HG02981 (cell line): ENCODE data around the gene NKTR.

Experiments
- ATAC-seq: cut with Tn5 transposase; IDR thresholded peaks from one replicate; pipeline ENCODE4 v1.9.1; 2021; ENCODE audit warnings: mild to moderate bottlenecking, moderate library complexity; ENCODE audit not compliant: unreplicated experiment

NKTR gene

GRCh38 chr3:42660898-42661297 is 60.4 kb downstream of the NKTR start:
- no peak for ATAC-seq

DNA sequence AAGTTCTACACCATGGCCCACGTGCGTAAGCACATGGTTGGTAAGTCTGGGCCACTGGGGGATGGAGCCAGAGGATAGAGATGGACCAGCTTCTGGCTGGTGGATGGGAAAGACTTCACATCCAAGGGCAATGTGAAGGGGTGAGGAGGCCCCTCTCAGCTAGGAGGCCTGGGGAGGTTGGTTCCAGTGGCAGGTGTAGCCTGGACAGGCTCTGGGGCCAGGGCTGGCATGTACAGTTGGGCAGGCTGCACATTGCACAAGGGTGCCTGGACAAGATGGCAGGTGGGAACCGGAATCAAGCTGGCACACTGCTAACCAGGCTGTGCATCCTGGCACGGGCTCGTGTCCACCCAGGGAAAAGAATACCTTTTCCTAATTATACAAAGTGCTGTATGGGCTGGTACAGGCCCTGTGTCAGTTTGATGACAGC is 61.1 kb downstream of the NKTR start:
- ATAC-seq, result no peak

GRCh38 chr3:42662037-42662812 is 61.7 kb downstream of the NKTR start:
- no peak for ATAC-seq

DNA sequence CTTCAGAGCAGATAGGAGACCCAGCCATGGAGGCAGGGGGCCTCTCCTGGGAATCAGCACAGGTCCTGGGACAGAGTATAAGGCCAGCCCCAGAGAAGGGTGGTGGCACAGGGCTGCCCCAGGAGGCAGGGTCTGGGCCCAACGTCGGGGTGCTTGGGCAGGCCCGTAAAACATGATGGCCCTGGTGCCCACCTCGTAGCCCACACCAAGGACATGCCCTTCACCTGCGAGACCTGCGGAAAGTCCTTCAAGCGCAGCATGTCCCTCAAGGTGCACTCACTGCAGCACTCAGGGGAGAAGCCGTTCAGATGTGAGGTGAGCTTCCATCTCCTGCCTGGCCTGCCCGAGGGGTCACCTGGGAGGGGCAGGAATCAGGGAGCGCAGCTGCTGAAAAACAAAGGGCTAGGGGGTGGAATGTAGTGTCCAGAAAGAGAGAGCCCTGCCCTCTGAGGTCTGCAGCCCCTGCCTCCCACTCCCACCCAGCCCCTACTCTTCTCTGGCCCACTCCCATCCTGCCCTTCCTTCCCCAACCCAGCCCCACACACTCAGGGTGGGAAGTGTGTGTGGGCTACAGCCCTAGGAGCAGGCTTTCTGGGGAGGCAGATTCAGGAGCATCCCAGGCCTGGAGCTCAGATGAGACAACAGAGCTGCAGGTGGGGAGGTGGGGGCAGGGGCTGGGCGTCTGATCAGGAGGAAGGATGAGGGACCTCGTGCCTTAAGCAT is 62.5 kb downstream of the NKTR start:
- ATAC-seq, result no peak

- no peak for ATAC-seq
Measured at GRCh38 chr3:42663581-42664437, 63.3 kb downstream of the NKTR start.

DNA sequence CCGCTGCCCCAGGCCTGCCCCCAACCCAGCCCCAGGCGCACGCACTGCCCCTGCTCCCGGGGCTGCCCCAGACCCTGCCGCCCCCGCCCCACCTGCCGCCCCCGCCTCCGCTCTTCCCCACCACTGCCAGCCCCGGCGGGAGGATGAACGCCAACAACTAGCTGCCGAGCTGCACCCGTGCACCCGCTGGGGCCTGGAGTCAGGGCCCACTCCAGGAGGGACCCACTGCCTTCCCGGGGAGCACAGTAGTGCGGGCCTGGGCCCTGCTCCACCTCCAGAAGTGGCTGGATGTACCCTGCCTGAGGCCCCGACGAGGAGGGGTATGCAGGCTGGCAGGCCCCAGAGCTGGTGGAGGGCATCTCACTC is 63.9 kb downstream of the NKTR start:
- no peak for ATAC-seq

- ATAC-seq, result no peak
Measured at GRCh38 chr3:42665050-42665878, 64.8 kb downstream of the NKTR start.

- no peak for ATAC-seq
Measured at GRCh38 chr3:42666022-42666421, 65.5 kb downstream of the NKTR start.

- no peak for ATAC-seq
Measured at GRCh38 chr3:42666577-42666998, 66.1 kb downstream of the NKTR start.

DNA sequence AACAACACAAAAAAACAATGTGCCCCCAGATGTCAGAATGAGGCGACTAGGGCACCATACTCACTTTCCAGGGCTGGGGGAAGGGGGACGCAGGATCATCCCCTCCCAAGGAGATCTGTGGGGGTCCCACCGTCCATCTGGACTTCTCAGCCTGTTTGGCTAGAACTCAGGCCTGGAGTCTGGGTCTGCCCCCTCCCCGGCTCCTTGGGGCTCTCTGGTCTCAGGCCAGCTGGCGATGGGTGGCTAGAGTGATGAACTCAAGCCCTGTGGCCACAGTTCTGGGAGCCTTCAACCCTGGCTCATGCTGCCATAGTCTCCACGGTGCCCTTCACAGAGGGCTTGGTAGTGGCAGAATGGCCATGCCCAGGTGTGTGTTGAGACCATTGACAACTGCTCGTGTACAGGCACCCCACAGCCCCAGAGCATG is 66.6 kb downstream of the NKTR start:
- no peak for ATAC-seq

DNA sequence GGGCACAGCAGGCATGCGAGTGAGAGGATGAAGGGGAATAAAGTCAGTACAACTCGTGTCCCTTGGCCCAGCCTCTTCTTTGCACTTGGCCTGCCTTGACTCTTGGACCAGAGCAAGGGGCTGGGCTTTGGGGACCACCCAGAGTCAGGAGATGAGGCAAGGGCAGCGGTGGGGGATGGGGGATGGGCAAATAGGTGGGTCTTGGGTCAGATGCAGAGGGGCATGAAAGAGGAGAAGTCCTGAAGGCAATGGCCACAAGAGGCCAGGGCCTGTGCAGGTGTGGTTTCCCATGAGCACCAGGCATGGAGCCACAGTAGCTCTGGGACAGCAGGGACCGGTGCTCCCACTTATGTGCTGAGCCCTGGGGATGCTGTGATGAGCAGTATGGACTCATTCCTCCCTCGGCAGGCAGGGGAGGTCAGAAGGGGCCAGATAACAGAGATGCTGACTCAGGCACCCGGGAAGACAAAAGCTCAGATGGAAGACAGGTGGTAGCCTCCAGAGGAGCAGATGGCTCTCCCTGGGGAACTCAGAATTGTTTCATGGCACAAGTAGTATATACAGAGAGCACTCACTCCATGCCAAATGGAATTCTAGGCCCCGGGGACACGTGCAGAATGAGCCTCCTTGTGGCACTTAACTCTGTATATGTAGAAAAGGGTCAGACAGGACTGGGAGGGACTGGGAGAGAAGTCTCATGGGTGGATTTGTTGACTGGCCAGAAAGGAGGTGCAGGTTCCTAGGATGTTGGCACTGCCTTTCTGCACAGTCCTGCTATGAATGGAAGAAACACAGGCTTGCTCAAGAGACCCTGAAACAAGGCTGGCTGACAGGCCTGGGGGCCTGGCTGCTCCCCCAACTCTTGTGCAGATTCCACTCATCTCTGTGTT is 67.3 kb downstream of the NKTR start:
- ATAC-seq, result no peak

DNA sequence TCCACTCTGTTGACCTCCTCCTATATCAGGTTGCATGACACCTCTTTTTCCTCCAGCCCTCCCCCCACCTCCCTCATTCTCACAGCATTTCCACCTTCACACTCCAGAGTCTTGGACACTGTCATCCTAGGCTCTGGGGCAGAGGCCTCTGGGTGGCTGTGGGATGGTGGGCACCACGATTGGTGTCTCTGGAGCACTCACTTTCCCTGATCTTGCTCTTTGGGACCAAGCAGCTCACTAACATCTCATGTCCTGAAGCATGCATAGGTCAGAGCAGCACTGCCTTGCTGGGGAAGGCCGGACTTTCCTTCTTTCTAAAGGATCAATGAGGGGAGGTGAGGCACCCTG is 67.9 kb downstream of the NKTR start:
- no peak for ATAC-seq

DNA sequence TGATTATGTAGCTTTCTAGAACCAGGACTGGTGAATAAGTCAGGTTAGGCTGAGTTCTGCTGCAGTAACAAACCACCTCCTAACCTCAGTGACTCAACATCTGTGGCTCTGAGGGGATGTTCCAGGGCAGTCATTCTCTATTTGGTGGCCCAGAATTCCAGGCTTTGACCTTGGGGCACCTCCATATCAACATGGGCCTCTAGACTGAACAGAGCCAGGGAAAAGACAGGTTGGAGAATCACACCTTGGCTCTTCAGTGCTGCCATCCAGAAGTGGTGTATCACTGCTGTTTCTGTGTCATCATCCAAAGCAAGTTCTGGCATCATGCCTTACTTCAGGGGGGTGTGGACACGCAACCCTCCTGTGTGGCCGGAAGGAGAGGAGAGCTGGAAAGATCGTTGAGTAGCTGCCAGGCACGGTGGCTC is 68.3 kb downstream of the NKTR start:
- no peak for ATAC-seq

DNA sequence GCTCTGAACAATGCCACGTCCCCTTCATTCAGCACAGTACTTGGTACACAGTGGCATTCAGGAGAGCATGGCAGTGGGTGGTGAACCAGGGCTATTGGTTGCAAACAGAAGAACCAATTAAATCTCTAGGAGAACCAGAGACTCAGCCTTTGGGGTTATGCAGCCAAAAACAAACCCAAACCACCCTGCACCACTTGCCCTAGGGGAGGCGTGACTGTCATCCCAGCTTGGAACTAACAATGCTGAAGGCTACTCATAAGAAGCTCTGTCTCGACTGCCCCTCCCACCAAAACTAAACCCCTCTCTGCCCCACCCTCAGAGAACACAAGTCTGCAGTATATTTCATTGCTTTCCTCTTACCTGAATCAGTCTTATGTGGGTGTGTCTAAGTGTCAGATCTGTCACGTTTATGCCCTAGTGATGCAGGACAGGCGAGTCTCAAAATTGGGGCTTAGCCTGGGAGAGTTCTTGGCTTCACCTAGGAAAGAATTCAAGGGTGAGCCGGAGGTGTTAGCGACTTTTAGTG is 69.6 kb downstream of the NKTR start:
- no peak for ATAC-seq

GRCh38 chr3:42670670-42671069 is 70.2 kb downstream of the NKTR start:
- no peak for ATAC-seq

GRCh38 chr3:42672515-42672914 is 72.0 kb downstream of the NKTR start:
- ATAC-seq, result no peak

DNA sequence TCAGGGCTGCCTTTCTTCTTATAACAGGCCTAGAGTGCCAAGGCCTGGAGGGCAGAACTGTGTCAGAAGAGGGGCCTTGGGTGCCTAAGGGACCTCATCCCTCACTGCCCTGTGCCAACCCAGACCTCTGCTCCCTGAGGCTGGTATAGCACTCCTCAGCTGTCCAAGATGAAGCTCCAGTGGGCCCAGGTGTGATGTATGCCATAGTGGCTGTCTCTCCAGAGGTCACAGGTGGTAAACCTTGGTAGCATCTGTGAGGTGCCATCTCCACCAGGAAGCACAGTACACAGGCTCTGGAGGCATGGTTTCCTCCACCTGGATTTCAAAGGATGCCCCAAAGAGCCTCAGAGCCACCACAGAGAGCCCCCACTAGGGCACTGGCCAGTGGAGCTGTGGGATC is 72.6 kb downstream of the NKTR start:
- ATAC-seq, result no peak

- no peak for ATAC-seq
Measured at GRCh38 chr3:42674146-42674545, 73.7 kb downstream of the NKTR start.

DNA sequence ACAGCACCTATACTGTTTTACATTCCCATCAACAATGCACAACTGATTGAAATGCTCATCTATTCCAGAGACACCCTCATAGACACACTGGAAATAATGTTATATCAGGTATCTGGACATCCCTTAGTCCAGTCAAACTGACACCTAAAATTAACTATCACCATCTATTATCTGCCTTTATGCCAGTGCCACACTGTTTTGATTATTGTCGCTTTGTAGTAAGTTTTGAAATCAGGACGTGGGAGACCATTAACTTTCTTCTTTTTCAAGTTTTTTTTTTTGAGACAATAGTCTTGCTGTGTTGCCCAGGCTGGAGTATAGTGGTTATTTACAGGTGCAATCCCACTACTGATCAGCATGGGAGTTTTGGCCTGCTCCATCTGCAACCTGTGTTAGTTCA is 75.4 kb downstream of the NKTR start:
- no peak for ATAC-seq
